Measurements from ENCODE around the gene ZNRD2. TPM values are rescaled to one million over a fixed set of nuclear protein-coding genes. Genes with fewer than 3 reads are reported as not detected.
"Not testable (repeated sequence)": the region's sequence is repeated elsewhere in the genome, so short reads cannot be mapped to it uniquely, and the experiment has no call there.

Gene ZNRD2
- 100 to 1,000 TPM in 2 of 3 donors, 10 to 100 TPM in 1; 100.0 to 138 (median 117) TPM for polyA plus RNA-seq

- peaks cover 75 to 89% of the 10 kb centered on the region in 2 donors for H3K4me1 Mint-ChIP-seq
Measured at GRCh38 chr11:65569973-65570918, at the start of gene ZNRD2. ZNRD2 (plus strand) TSS chr11:65570477; CDS start chr11:65570492, 15 bp downstream.

GRCh38 chr11:65521777-65522521 lies 48.3 kb upstream of the ZNRD2 start:
- peaks cover 20 to 21% of the 10 kb centered on the region in 2 donors for H3K4me1 Mint-ChIP-seq
- H3K4me3 Mint-ChIP-seq; DNase-seq; H3K27me3 Mint-ChIP-seq (ENCODE audit: low read depth in 3 of 3); H3K36me3 Mint-ChIP-seq; H3K9me3 Mint-ChIP-seq: not testable (repeated sequence)
- H3K27ac Mint-ChIP-seq, result peak overlapping the region in 1 of 6 donors; percentile 19

More at GRCh38 chr11:65569973-65570918, at the start of gene ZNRD2:
- DNase-seq, result peak; percentile 98 to 99 (median 99)
- Mint-ChIP-seq H3K27ac (peak within 1 kb of the TSS; percentile 96 to 100 (median 98)), H3K4me3 (peak within 1 kb of the TSS; percentile 96 to 99 (median 98)), H3K36me3 (peaks cover 0 to 3% (median 0%) of the 10 kb centered on the region in 3 donors), H3K27me3 (ENCODE audit: low read depth in 3 of 3) (peaks cover 16 to 40% (median 32%) of the 10 kb centered on the region in 3 donors), H3K9me3 (no peaks in the 10 kb centered on the region)

GRCh38 chr11:65522718-65523630 lies 47.3 kb upstream of the ZNRD2 start:
- not testable (repeated sequence) for H3K27me3 Mint-ChIP-seq (ENCODE audit: low read depth in 3 of 3); H3K9me3 Mint-ChIP-seq; H3K36me3 Mint-ChIP-seq; DNase-seq
- H3K27ac Mint-ChIP-seq, result peak overlapping the region in 3 of 6 donors; percentile 13 to 60 (median 40)
- H3K4me3 Mint-ChIP-seq, result peak overlapping the region in 2 of 5 donors; percentile 9 to 12
- peaks cover 20 to 21% of the 10 kb centered on the region in 2 donors for H3K4me1 Mint-ChIP-seq

DNA sequence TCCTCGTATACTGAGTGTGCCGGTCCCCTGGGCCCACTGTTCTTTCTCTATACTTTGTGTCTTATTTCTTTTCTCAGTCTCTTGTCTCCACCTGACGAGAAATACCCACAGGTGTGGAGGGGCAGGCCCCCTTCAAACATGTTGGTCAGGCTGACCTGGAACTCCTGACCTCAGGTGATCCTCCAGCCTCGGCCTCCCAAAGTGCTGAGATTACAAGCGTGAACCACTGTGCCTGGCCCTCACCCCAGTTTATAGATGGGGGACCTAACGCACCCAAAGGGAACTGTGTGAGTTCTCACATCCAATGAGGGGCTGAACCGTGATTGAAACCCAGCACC lies 46.7 kb upstream of the ZNRD2 start:
- H3K36me3 Mint-ChIP-seq; H3K27me3 Mint-ChIP-seq (ENCODE audit: low read depth in 3 of 3); DNase-seq; H3K4me3 Mint-ChIP-seq; H3K9me3 Mint-ChIP-seq: not testable (repeated sequence)
- Mint-ChIP-seq H3K27ac (peak overlapping the region in 3 of 6 donors; percentile 13 to 74 (median 25)), H3K4me1 (peaks cover 20 to 21% of the 10 kb centered on the region in 2 donors)

DNA sequence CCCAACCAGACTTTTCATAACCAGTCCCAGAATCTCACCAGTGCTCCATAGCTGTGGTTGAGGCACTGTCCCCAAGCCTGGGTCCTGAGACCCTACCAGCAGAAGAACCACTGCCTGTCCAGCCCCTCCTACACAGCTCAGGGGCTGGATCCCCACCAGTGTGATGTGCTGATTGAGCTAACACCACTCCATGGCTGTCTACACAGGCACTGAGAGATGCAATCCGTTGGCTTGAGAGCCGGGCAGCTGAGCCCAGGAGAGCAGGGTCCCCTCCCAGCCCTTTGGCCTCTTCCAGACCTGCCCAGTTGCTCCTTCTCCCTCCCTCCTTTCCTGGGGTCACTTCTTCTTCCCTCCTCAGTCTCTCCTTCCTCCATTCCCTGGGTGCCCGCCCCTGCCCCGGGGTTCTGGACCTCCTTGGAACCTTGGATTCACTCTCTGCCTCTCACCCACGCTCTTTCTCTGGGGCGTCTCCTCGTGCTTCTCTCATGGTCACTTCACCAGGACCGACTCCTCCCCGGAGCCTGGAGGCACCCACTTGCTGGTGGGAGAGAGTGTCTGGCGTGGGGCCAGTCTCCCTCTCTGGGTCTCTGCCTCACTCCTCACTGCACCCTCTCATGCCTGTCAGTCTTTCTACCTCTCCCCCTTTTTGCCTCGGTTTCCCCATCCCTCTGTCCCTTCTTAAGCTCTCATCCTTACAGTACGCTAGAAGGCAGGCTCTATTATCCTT lies 46.1 kb upstream of the ZNRD2 start:
- H3K36me3 Mint-ChIP-seq, result peaks cover 0 to 3% (median 0%) of the 10 kb centered on the region in 3 donors
- H3K27ac Mint-ChIP-seq, result peak overlapping the region; percentile 23 to 85 (median 73)
- H3K4me1 Mint-ChIP-seq, result peaks cover 20 to 21% of the 10 kb centered on the region in 2 donors
- DNase-seq, result no peak
- peaks cover 0 to 3% (median 1%) of the 10 kb centered on the region in 3 donors for H3K27me3 Mint-ChIP-seq (ENCODE audit: low read depth in 3 of 3)
- no peaks in the 10 kb centered on the region for H3K9me3 Mint-ChIP-seq
- H3K4me3 Mint-ChIP-seq, result peak overlapping the region in 2 of 5 donors; percentile 9 to 30

- peaks cover 20 to 21% of the 10 kb centered on the region in 2 donors for H3K4me1 Mint-ChIP-seq
- H3K27ac Mint-ChIP-seq, result peak within 1 kb of the TSS; percentile 23 to 87 (median 74)
- peaks cover 0 to 3% (median 1%) of the 10 kb centered on the region in 3 donors for H3K27me3 Mint-ChIP-seq (ENCODE audit: low read depth in 3 of 3)
- peaks cover 0 to 4% (median 3%) of the 10 kb centered on the region in 3 donors for H3K36me3 Mint-ChIP-seq
- H3K9me3 Mint-ChIP-seq, result no peaks in the 10 kb centered on the region
- DNase-seq, result peak; percentile 71 to 77 (median 76)
- H3K4me3 Mint-ChIP-seq, result peak within 1 kb of the TSS; percentile 80 to 85 (median 83)
Measured at GRCh38 chr11:65524741-65525545, 45.3 kb upstream of the ZNRD2 start, which contains the start of gene SCYL1. SCYL1 (plus strand) TSS chr11:65525083; CDS start chr11:65525154, 71 bp downstream.

- Mint-ChIP-seq H3K27ac (peak overlapping the region; percentile 9 to 87 (median 63)), H3K36me3 (peaks cover 4 to 9% (median 7%) of the 10 kb centered on the region in 3 donors), H3K4me1 (peaks cover 20 to 21% of the 10 kb centered on the region in 2 donors), H3K27me3 (ENCODE audit: low read depth in 3 of 3) (peaks cover 0 to 3% (median 2%) of the 10 kb centered on the region in 3 donors), H3K9me3 (no peaks in the 10 kb centered on the region), H3K4me3 (peak overlapping the region; percentile 80 to 85 (median 83))
- DNase-seq, result no peak
Measured at GRCh38 chr11:65525546-65526480, 44.5 kb upstream of the ZNRD2 start.

DNA sequence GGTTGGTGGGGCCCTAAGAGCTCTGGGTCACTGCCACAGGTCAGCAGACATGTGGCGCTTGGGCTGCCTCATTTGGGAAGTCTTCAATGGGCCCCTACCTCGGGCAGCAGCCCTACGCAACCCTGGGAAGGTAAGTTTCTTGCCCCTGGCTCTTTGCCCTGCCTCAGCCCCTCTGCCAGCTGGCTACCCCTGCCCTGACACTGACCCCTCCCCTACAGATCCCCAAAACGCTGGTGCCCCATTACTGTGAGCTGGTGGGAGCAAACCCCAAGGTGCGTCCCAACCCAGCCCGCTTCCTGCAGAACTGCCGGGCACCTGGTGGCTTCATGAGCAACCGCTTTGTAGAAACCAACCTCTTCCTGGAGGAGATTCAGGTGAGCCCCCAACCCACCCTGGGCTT lies 43.5 kb upstream of the ZNRD2 start:
- H3K36me3 Mint-ChIP-seq, result peaks cover 4 to 15% (median 7%) of the 10 kb centered on the region in 3 donors
- DNase-seq, result no peak
- H3K4me3 Mint-ChIP-seq, result peak overlapping the region in 4 of 5 donors; percentile 44 to 67 (median 56)
- no peaks in the 10 kb centered on the region for H3K9me3 Mint-ChIP-seq
- peaks cover 20 to 21% of the 10 kb centered on the region in 2 donors for H3K4me1 Mint-ChIP-seq
- peaks cover 0 to 3% (median 3%) of the 10 kb centered on the region in 3 donors for H3K27me3 Mint-ChIP-seq (ENCODE audit: low read depth in 3 of 3)
- H3K27ac Mint-ChIP-seq, result no peak overlapping the region

DNA sequence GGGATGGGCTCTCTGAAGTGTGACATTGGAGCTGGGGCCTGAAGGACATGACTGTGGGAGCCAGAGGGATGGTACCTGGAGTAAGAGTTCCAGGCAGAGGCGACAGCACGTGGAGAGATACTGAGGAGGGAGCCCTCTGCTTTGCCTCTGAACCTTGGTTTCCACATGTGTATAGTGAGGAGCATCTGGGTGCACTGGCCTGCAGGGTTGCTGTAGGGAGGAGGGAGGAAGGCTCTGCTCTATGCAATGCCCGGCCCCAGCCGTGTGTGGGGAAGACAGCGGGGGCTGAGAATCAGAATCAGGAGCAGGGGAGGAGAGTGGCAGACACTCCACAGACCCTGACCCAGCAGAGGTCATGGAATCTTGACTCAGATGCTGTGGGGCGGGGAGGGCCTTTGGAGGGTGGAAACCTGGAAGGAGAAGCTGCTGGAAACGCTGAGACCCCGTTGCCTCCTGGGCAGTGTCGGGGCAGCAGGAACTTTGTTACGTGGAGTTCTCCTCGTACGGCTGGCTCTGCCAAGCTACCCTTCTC lies 41.4 kb upstream of the ZNRD2 start:
- Mint-ChIP-seq H3K4me1 (peaks cover 11 to 18% of the 10 kb centered on the region in 2 donors), H3K4me3 (no peak overlapping the region), H3K36me3 (peaks cover 4 to 15% (median 7%) of the 10 kb centered on the region in 3 donors), H3K9me3 (no peaks in the 10 kb centered on the region), H3K27ac (peak overlapping the region in 1 of 6 donors; percentile 59), H3K27me3 (ENCODE audit: low read depth in 3 of 3) (peaks cover 0 to 3% (median 3%) of the 10 kb centered on the region in 3 donors)
- DNase-seq, result no peak

DNA sequence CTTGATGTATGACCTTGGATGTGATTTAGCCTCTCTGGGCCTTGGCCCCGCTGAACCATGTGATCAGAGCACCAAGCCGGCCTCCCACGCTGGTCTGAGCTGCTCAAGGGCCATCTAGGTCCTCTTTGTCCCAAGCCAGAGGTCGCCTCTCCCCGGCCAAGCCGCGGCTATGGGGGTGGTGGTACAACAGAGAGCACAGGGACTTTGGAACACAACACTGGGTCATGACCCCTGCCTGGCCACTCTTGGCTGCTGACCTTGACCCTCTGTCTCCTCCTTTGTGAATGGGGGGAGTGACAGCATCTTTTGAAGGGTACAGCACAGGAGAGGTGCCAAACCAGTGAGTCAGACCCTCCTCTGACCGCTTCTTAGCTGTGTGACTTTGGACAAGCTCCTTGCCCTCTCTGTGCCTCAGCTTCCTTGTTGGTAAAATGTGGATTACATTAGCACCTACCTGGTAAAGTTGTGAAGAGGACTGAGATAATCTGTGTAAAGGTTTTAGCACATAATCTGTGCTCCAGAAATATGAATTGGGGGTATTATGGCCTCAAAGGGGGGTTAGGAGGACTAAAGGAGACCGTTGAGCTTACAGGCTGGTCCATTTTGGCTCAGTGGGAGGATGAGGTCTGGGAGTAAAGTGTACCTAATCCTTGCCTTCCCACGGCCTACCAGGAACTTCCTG lies 40.7 kb upstream of the ZNRD2 start:
- Mint-ChIP-seq H3K27me3 (ENCODE audit: low read depth in 3 of 3) (peaks cover 0 to 4% (median 2%) of the 10 kb centered on the region in 3 donors), H3K4me1 (peaks cover 7 to 14% of the 10 kb centered on the region in 2 donors), H3K4me3 (no peak overlapping the region), H3K27ac (peak overlapping the region in 3 of 6 donors; percentile 20 to 59 (median 25)), H3K36me3 (peaks cover 4 to 19% (median 9%) of the 10 kb centered on the region in 3 donors), H3K9me3 (no peaks in the 10 kb centered on the region)
- DNase-seq, result no peak
